GM18951 (cell line): ENCODE data around the gene EXD2.
"Not testable (repeated sequence)": the region's sequence is repeated elsewhere in the genome, so short reads cannot be mapped to it uniquely, and the experiment has no call there.

Experiments
- POLR2A ChIP-seq: IDR thresholded peaks from 4 replicates; pipeline ENCODE4 v1.6.1; 2011; ENCODE audit warnings: mild to moderate bottlenecking; ENCODE audit not compliant: insufficient read length, insufficient read depth; ENCODE audit errors: extremely low read depth
- in situ Hi-C: fragments of 300-500 bp; cut with MboI; formaldehyde crosslinking; loops from one replicate; pipeline ENCODE4 v1.12.0; 2022; ENCODE audit warnings: low sequenced_read_pairs, mixed read lengths, inconsistent platforms; ENCODE audit not compliant: unreplicated experiment

EXD2 gene

GRCh38 chr14:69161590-69161989, 29.7 kb upstream of the EXD2 start:
- in situ Hi-C loops, result no loop called here
- TF ChIP-seq POLR2A, result no peak

GRCh38 chr14:69165787-69166186, 25.5 kb upstream of the EXD2 start:
- in situ Hi-C loops, result not testable (repeated sequence)

- no peak for TF ChIP-seq POLR2A
- in situ Hi-C loops, result no loop called here
Measured at GRCh38 chr14:69170839-69171238, 20.5 kb upstream of the EXD2 start.

GRCh38 chr14:69171569-69171968, 19.7 kb upstream of the EXD2 start:
- no peak for TF ChIP-seq POLR2A
- in situ Hi-C loops, result no loop called here

- in situ Hi-C loops, result no loop called here
- no peak for TF ChIP-seq POLR2A
Measured at GRCh38 chr14:69175130-69175529, 16.2 kb upstream of the EXD2 start.

GRCh38 chr14:69181491-69181890, 9.8 kb upstream of the EXD2 start:
- in situ Hi-C loops, result no loop called here
- TF ChIP-seq POLR2A, result no peak

- in situ Hi-C loops, result not testable (repeated sequence)
Measured at GRCh38 chr14:69182580-69182979, 8.7 kb upstream of the EXD2 start.

- in situ Hi-C loops, result no loop called here
- TF ChIP-seq POLR2A, result no peak
Measured at GRCh38 chr14:69183735-69184134, 7.6 kb upstream of the EXD2 start.

GRCh38 chr14:69190191-69190590, 1.1 kb upstream of the EXD2 start:
- TF ChIP-seq POLR2A, result no peak
- in situ Hi-C loops, result no loop called here

- in situ Hi-C loops, result no loop called here
- TF ChIP-seq POLR2A, result no peak
Measured at GRCh38 chr14:69193721-69194120, 2.4 kb downstream of the EXD2 start.

- no peak for TF ChIP-seq POLR2A
- in situ Hi-C loops, result no loop called here
Measured at GRCh38 chr14:69199786-69200185, 8.5 kb downstream of the EXD2 start.

- no peak for TF ChIP-seq POLR2A
- in situ Hi-C loops, result no loop called here
Measured at GRCh38 chr14:69204753-69205152, 13.5 kb downstream of the EXD2 start.

- in situ Hi-C loops, result no loop called here
- TF ChIP-seq POLR2A, result no peak
Measured at GRCh38 chr14:69207435-69208041, 16.2 kb downstream of the EXD2 start.

GRCh38 chr14:69208666-69209065, 17.4 kb downstream of the EXD2 start:
- in situ Hi-C loops, result no loop called here
- no peak for TF ChIP-seq POLR2A

GRCh38 chr14:69214393-69214792, 23.1 kb downstream of the EXD2 start:
- no peak for TF ChIP-seq POLR2A
- in situ Hi-C loops, result no loop called here

- in situ Hi-C loops, result not testable (repeated sequence)
Measured at GRCh38 chr14:69217663-69218062, 26.4 kb downstream of the EXD2 start.
